Astrocyte of the cerebellum (primary cell): ENCODE measurements around the gene TEF.

Source experiments
- DNase-seq: peaks from one replicate; pipeline ENCODE4 v3.0.0-alpha.2; 2011; ENCODE audit warnings: low read depth
- H3K4me3 ChIP-seq: 2 replicates; pipeline ENCODE4 v1.5.1; 2011; ENCODE audit warnings: mild to moderate bottlenecking, low read depth, low read length, moderate library complexity
- CTCF ChIP-seq: IDR thresholded peaks from 2 replicates; pipeline ENCODE4 v1.5.1; 2012; ENCODE audit warnings: low read length, low read depth, moderate library complexity, mild to moderate bottlenecking; ENCODE audit errors: missing control alignments
- in situ Hi-C: cut with HindIII; loops from 2 replicates; pipeline ENCODE4 v1.10.0; 2017; ENCODE audit warnings: low sequenced_read_pairs

Gene TEF

DNA sequence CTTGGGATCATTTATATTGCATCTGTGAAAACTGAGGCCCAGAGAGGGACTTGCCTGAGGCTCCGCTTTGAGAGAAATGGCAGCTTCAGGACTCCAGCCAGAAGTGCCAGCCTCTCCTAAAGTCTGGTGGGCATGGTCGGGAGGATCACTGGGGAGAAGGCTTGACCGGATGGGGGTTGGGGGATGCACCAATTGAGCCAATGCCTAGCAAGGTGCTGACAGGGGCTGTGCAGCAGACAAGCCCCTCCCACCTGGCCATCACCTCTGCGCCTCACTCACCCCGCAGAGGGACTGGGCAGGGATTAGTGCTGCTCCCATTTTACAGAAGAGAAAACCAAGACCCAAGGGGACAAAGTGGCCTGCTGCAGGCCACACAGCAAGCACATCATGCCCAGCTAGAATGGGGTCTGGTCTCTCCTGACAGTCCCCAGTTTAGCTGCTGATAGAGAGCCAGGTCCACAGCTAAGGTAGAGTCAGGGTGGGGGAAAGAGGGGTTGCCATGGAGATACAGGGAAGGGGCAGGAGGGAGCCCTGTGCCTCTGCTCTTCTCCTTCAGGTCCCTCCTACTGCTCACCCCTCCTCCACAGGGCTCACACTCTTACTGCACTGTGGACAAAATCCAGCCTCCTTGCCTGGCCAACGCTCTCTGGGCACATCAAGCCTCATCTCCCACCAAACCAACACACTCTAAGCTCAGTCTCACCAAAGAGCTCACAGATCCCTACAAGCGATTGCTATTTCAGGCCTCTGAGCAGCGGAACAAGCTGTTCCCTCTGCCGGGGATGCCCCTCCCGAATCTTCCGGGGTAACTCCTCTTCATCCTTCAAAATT lies 29.5 kb downstream of the TEF start:
- H3K4me3 ChIP-seq: no peak overlapping the region
- DNase-seq: no peak
- no peak for TF ChIP-seq CTCF
- in situ Hi-C loops: no loop called here

GRCh38 chr22:41415554-41415953 lies 33.8 kb downstream of the TEF start:
- DNase-seq: no peak
- no peak for TF ChIP-seq CTCF
- H3K4me3 ChIP-seq: no peak overlapping the region
- in situ Hi-C loops: no loop called here

GRCh38 chr22:41417622-41418390 lies 36.1 kb downstream of the TEF start:
- TF ChIP-seq CTCF: no peak
- no peak for DNase-seq
- no peak overlapping the region for H3K4me3 ChIP-seq
- in situ Hi-C loops: no loop called here

GRCh38 chr22:41418717-41419116 lies 37.0 kb downstream of the TEF start:
- no peak for TF ChIP-seq CTCF
- no peak overlapping the region for H3K4me3 ChIP-seq
- DNase-seq: no peak
- in situ Hi-C loops: no loop called here

DNA sequence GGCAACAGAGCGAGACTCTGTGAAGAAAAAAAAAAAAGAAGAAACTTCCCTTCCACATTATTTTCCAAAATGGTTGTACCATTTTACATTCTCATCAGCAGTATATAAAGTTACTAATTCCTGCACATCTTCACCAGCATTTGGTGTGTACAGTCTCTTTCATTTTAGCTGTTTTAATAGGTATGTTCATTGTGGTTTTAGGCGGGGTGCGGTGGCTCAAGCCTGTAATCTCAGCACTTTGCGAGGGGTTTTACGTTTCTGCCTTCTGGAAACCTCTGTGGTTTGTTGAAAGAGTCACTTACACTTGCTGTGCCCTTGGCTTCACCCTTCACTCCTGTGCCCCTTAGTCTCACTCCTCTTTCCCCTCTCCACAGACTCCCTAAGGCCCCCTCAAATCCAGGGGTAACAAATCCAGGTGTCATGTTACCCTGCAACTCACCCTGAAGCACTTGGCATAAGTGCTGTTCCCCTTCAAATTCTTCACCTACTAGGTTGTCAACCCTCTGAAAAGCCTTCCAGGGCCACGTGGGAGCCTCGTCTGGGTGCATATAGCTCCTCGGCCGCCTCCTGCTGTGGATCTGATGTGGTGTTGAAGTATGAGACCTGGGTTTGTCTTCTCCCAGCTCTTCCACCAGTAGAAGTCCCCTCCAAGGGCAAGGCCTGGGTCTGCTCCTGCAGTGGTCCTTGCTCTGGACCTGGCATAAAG lies 44.1 kb downstream of the TEF start:
- TF ChIP-seq CTCF: no peak
- DNase-seq: no peak
- in situ Hi-C loops: no loop called here
- no peak overlapping the region for H3K4me3 ChIP-seq

- H3K4me3 ChIP-seq: no peak overlapping the region
- in situ Hi-C loops: no loop called here
- TF ChIP-seq CTCF: no peak
- DNase-seq: no peak
Measured at GRCh38 chr22:41429232-41429950, 47.6 kb downstream of the TEF start.
